Measurements from ENCODE around the gene METRN.

Gene METRN

GRCh38 chr16:765488-765865, 50.6 kb downstream of the METRN start:
- Histone ChIP-seq H3K4me1 (ENCODE audit: control insufficient read depth, low read depth, low read length) (no peaks in the 10 kb centered on the region), H3K9ac (ENCODE audit: low read length) (no peak overlapping the region), H3K27me3 (ENCODE audit: control insufficient read depth, insufficient read depth, low read length) (no peaks in the 10 kb centered on the region), H3K4me3 (ENCODE audit: low read length) (no peak overlapping the region), H3K36me3 (ENCODE audit: control insufficient read depth, low read depth, low read length) (no peaks in the 10 kb centered on the region), H3K9me3 (ENCODE audit: control insufficient read depth, low read depth, low read length) (no peaks in the 10 kb centered on the region), H3K27ac (ENCODE audit: low read length) (no peak overlapping the region)

- Histone ChIP-seq H3K4me3 (ENCODE audit: low read length) (no peak overlapping the region), H3K9me3 (ENCODE audit: control insufficient read depth, low read depth, low read length) (no peaks in the 10 kb centered on the region), H3K27me3 (ENCODE audit: control insufficient read depth, insufficient read depth, low read length) (no peaks in the 10 kb centered on the region), H3K27ac (ENCODE audit: low read length) (no peak overlapping the region), H3K4me1 (ENCODE audit: control insufficient read depth, low read depth, low read length) (no peaks in the 10 kb centered on the region), H3K36me3 (ENCODE audit: control insufficient read depth, low read depth, low read length) (no peaks in the 10 kb centered on the region), H3K9ac (ENCODE audit: low read length) (no peak overlapping the region)
Measured at GRCh38 chr16:766008-766819, 51.3 kb downstream of the METRN start.

- H3K27me3 ChIP-seq (ENCODE audit: control insufficient read depth, insufficient read depth, low read length), result no peaks in the 10 kb centered on the region
- H3K4me3 ChIP-seq (ENCODE audit: low read length), result no peak overlapping the region
- H3K36me3 ChIP-seq (ENCODE audit: control insufficient read depth, low read depth, low read length), result no peaks in the 10 kb centered on the region
- H3K9ac ChIP-seq (ENCODE audit: low read length), result no peak overlapping the region
- no peaks in the 10 kb centered on the region for H3K9me3 ChIP-seq (ENCODE audit: control insufficient read depth, low read depth, low read length)
- H3K27ac ChIP-seq (ENCODE audit: low read length), result no peak overlapping the region
- H3K4me1 ChIP-seq (ENCODE audit: control insufficient read depth, low read depth, low read length), result no peaks in the 10 kb centered on the region
Measured at GRCh38 chr16:766820-767640, 52.1 kb downstream of the METRN start.

GRCh38 chr16:767743-768235, 52.9 kb downstream of the METRN start:
- H3K4me3 ChIP-seq (ENCODE audit: low read length), result no peak overlapping the region
- no peak overlapping the region for H3K27ac ChIP-seq (ENCODE audit: low read length)
- H3K9ac ChIP-seq (ENCODE audit: low read length), result no peak overlapping the region
- no peaks in the 10 kb centered on the region for H3K36me3 ChIP-seq (ENCODE audit: control insufficient read depth, low read depth, low read length)
- no peaks in the 10 kb centered on the region for H3K27me3 ChIP-seq (ENCODE audit: control insufficient read depth, insufficient read depth, low read length)
- no peaks in the 10 kb centered on the region for H3K9me3 ChIP-seq (ENCODE audit: control insufficient read depth, low read depth, low read length)
- H3K4me1 ChIP-seq (ENCODE audit: control insufficient read depth, low read depth, low read length), result no peaks in the 10 kb centered on the region

- Histone ChIP-seq H3K27me3 (ENCODE audit: control insufficient read depth, insufficient read depth, low read length) (no peaks in the 10 kb centered on the region), H3K4me1 (ENCODE audit: control insufficient read depth, low read depth, low read length) (no peaks in the 10 kb centered on the region), H3K9ac (ENCODE audit: low read length) (no peak overlapping the region), H3K4me3 (ENCODE audit: low read length) (no peak overlapping the region), H3K27ac (ENCODE audit: low read length) (no peak overlapping the region), H3K9me3 (ENCODE audit: control insufficient read depth, low read depth, low read length) (no peaks in the 10 kb centered on the region), H3K36me3 (ENCODE audit: control insufficient read depth, low read depth, low read length) (no peaks in the 10 kb centered on the region)
Measured at GRCh38 chr16:768428-768827, 53.5 kb downstream of the METRN start.

All from iPS-18a (cell line).